ENCODE measurements around the gene ZNF423. TPM values are rescaled to one million over a fixed set of nuclear protein-coding genes. Genes with fewer than 3 reads are reported as not detected.

The ZNF423 gene
- total RNA-seq, 1 experiment from 2014 or later: 0.49 TPM

DNA sequence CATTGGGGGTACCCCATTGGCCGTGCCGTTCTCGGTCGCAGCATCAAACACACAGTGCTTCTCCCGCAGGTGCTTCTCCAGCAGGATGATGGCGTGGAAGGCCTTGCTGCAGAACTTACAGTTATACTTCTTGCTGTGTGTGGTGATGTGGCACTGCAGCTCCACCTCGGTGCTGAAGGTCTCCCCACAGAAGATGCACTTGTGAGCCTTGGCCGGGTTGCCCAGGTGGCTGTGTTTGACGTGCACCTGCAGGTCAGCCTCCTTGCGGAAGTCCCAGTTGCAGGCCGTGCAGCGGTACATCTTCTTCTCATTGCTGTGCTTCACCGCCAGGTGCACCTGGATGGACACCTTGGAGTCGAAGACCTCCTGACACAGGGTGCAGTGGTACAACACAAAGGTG lies 219.3 kb downstream of the ZNF423 start:
- Histone ChIP-seq H3K27me3 (ENCODE audit: control insufficient read depth, insufficient read depth, low read length) (no peaks in the 10 kb centered on the region; the same call in 1 of the 2 replicates), H3K9me3 (ENCODE audit: control insufficient read depth, insufficient read depth, low read depth, low read length) (no peaks in the 10 kb centered on the region), H3K36me3 (ENCODE audit: control insufficient read depth, insufficient read depth, low read length) (no peaks in the 10 kb centered on the region), H3K4me3 (ENCODE audit: low read depth in 2 of 2, low read length in 2 of 2) (no peak overlapping the region), H3K27ac (ENCODE audit: low read length) (no peak overlapping the region), H3K4me1 (ENCODE audit: control insufficient read depth, insufficient read depth, low read length) (no peaks in the 10 kb centered on the region)
- TF ChIP-seq, protein P1, sequence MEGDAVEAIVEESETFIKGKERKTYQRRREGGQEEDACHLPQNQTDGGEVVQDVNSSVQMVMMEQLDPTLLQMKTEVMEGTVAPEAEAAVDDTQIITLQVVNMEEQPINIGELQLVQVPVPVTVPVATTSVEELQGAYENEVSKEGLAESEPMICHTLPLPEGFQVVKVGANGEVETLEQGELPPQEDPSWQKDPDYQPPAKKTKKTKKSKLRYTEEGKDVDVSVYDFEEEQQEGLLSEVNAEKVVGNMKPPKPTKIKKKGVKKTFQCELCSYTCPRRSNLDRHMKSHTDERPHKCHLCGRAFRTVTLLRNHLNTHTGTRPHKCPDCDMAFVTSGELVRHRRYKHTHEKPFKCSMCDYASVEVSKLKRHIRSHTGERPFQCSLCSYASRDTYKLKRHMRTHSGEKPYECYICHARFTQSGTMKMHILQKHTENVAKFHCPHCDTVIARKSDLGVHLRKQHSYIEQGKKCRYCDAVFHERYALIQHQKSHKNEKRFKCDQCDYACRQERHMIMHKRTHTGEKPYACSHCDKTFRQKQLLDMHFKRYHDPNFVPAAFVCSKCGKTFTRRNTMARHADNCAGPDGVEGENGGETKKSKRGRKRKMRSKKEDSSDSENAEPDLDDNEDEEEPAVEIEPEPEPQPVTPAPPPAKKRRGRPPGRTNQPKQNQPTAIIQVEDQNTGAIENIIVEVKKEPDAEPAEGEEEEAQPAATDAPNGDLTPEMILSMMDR (IDR thresholded peaks at IDR 0.05): no peak
- TF ChIP-seq, protein P2, sequence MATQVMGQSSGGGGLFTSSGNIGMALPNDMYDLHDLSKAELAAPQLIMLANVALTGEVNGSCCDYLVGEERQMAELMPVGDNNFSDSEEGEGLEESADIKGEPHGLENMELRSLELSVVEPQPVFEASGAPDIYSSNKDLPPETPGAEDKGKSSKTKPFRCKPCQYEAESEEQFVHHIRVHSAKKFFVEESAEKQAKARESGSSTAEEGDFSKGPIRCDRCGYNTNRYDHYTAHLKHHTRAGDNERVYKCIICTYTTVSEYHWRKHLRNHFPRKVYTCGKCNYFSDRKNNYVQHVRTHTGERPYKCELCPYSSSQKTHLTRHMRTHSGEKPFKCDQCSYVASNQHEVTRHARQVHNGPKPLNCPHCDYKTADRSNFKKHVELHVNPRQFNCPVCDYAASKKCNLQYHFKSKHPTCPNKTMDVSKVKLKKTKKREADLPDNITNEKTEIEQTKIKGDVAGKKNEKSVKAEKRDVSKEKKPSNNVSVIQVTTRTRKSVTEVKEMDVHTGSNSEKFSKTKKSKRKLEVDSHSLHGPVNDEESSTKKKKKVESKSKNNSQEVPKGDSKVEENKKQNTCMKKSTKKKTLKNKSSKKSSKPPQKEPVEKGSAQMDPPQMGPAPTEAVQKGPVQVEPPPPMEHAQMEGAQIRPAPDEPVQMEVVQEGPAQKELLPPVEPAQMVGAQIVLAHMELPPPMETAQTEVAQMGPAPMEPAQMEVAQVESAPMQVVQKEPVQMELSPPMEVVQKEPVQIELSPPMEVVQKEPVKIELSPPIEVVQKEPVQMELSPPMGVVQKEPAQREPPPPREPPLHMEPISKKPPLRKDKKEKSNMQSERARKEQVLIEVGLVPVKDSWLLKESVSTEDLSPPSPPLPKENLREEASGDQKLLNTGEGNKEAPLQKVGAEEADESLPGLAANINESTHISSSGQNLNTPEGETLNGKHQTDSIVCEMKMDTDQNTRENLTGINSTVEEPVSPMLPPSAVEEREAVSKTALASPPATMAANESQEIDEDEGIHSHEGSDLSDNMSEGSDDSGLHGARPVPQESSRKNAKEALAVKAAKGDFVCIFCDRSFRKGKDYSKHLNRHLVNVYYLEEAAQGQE (IDR thresholded peaks at IDR 0.05; ENCODE audit: insufficient read depth in 1 of 2, low read depth in 2 of 2, low read length in 1 of 2): no peak
- intact Hi-C loops (cut with micrococcal nuclease; ENCODE audit: unreplicated experiment) (no loop called here), in situ Hi-C loops (cut with HindIII; ENCODE audit: low pct_unique_long_range_greater_than_20kb, low sequenced_read_pairs) (no loop called here)
- DNase-seq (ENCODE audit: low read depth, low spot score) (no peak), ATAC-seq (no peak)
- no TSS peak for BruUV-seq (replicated peaks)
- ChIA-PET CTCF (no interaction called here), POLR2A (no interaction called here)

DNA sequence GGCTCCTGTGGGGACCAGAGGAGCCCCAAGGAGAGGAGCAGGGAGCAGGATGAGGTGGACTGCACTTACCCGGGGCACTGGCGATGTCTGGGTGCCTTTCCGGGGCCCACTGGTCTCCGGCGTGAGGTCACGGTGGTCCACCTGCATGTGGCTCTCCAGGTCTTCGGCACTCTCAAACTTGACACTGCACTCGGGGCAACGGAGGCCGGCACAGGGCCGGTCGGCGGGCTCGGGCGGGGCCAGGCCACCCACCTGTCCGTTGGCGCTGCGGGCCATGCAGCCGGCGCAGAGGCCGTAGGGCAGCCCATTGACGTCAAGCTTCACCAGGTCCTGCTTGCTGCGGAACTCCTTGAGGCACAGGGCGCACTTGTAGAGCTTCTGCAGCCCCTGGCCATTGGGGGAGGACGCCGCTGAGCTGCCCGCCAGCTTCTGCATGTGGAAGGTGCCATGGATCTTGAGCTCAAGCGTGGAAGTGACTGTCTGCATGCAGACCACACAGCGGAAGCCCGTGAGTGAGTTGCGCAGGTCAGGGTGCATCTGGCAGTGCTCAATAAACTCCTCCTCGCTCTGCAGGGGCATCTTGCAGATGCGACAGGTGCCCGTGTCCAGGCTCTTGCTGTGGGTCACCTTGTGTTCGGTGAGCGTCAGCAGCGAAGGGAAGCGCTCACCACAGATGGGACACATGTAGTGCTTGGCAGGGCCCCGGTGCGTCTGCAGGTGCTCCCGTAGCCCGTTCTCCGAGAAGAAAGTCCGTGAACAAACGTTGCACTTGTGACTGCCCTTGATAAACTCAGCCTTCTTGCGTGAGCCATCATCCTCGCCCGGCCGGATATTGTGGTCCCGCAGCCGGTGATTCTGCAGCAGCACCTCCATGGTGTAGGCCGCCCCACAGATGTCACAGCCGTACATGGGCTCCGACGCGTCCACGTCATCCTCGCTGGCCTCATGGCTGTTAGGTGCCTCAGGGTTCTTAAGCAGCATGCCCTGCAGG lies 220.0 kb downstream of the ZNF423 start:
- Histone ChIP-seq H3K36me3 (ENCODE audit: control insufficient read depth, insufficient read depth, low read length) (no peaks in the 10 kb centered on the region), H3K4me3 (ENCODE audit: low read depth in 2 of 2, low read length in 2 of 2) (no peak overlapping the region), H3K27ac (ENCODE audit: low read length) (no peak overlapping the region), H3K9me3 (ENCODE audit: control insufficient read depth, insufficient read depth, low read depth, low read length) (no peaks in the 10 kb centered on the region), H3K27me3 (ENCODE audit: control insufficient read depth, insufficient read depth, low read length) (no peaks in the 10 kb centered on the region; the same call in 1 of the 2 replicates), H3K4me1 (ENCODE audit: control insufficient read depth, insufficient read depth, low read length) (no peaks in the 10 kb centered on the region)
- TF ChIP-seq, protein P1 (IDR thresholded peaks at IDR 0.05): no peak
- TF ChIP-seq POLR2AphosphoS5 (IDR thresholded peaks at IDR 0.05; ENCODE audit: low read depth, low read length): no peak
- TF ChIP-seq SIN3A (IDR thresholded peaks at IDR 0.05; ENCODE audit: borderline replicate concordance, insufficient read depth, low read depth, low read length): no peak
- no peak for TF ChIP-seq TCF7L2 (IDR thresholded peaks at IDR 0.05; ENCODE audit: low read depth, low read length)
- TF ChIP-seq, protein P2 (IDR thresholded peaks at IDR 0.05; ENCODE audit: insufficient read depth in 1 of 2, low read depth in 2 of 2, low read length in 1 of 2): no peak
- DNase-seq (ENCODE audit: low read depth, low spot score): no peak
- ChIA-PET CTCF (no interaction called here), POLR2A (no interaction called here)
- ATAC-seq: no peak
- intact Hi-C loops (cut with micrococcal nuclease; ENCODE audit: unreplicated experiment) (no loop called here), in situ Hi-C loops (cut with HindIII; ENCODE audit: low pct_unique_long_range_greater_than_20kb, low sequenced_read_pairs) (no loop called here)
- BruUV-seq (replicated peaks): no TSS peak
